Right atrium auricular region (tissue), 2 donors: ENCODE measurements around the gene TGFBI. TPM values are rescaled to one million over a fixed set of nuclear protein-coding genes. Genes with fewer than 3 reads are reported as not detected.

Experiments used
- DNase-seq: peaks from one replicate; pipeline ENCODE4 v3.0.0-alpha.2; 2019; ENCODE audit warnings: low spot score
- H3K27ac ChIP-seq, 2 donors: fragments of 200-600 bp; sonication (generic); 1 replicate in 1 of 2; 2 replicates in 1 of 2; pipeline ENCODE4 v1.5.1; 2016 to 2019
- H3K27me3 ChIP-seq, 2 donors: fragments of 200-600 bp; sonication (generic); one replicate each; pipeline versions ENCODE4 v1.5.1 to v1.6.0; 2017 to 2019
- H3K36me3 ChIP-seq: fragments of 200-600 bp; sonication (generic); one replicate; pipeline ENCODE4 v1.5.1; 2016
- H3K4me1 ChIP-seq, 2 donors: fragments of 200-600 bp; sonication (generic); one replicate each; pipeline versions ENCODE4 v1.5.1 to v1.6.0; 2017 to 2019
- H3K4me3 ChIP-seq, 2 donors: fragments of 200-600 bp; sonication (generic); 1 replicate in 1 of 2; 2 replicates in 1 of 2; pipeline ENCODE4 v1.5.1; 2017 to 2019; ENCODE audit warnings: mild to moderate bottlenecking in 1 of 2, moderate library complexity in 1 of 2
- H3K9me3 ChIP-seq, 2 donors: fragments of 200-600 bp; sonication (generic); one replicate each; pipeline ENCODE4 v1.5.1; 2019
- total RNA-seq, 2 donors: library from RNA; depleted of rRNA; stranded (reverse); fragments of >200 nt; gene quantifications; one replicate each; pipeline ENCODE4 v1.1.0, GENCODE V29; 2016
- TF ChIP-seq, protein P1 (sequence below), 2 donors: fragments of 200-600 bp; sonication (generic); IDR thresholded peaks; one replicate each; pipeline ENCODE4 v1.5.1; 2019; ENCODE audit warnings: antibody characterized with exemption in 2 of 2

TGFBI gene
- total RNA-seq, 2 donors from 2014 or later: 30.4 to 65.0 TPM

- Histone ChIP-seq H3K27ac (peak overlapping the region; percentile 57 to 66), H3K4me3 (no peak overlapping the region), H3K27me3 (no peaks in the 10 kb centered on the region), H3K4me1 (peaks cover 0 to 21% of the 10 kb centered on the region in 2 donors), H3K9me3 (no peaks in the 10 kb centered on the region), H3K36me3 (peaks cover 16% of the 10 kb centered on the region)
- TF ChIP-seq, protein P1, sequence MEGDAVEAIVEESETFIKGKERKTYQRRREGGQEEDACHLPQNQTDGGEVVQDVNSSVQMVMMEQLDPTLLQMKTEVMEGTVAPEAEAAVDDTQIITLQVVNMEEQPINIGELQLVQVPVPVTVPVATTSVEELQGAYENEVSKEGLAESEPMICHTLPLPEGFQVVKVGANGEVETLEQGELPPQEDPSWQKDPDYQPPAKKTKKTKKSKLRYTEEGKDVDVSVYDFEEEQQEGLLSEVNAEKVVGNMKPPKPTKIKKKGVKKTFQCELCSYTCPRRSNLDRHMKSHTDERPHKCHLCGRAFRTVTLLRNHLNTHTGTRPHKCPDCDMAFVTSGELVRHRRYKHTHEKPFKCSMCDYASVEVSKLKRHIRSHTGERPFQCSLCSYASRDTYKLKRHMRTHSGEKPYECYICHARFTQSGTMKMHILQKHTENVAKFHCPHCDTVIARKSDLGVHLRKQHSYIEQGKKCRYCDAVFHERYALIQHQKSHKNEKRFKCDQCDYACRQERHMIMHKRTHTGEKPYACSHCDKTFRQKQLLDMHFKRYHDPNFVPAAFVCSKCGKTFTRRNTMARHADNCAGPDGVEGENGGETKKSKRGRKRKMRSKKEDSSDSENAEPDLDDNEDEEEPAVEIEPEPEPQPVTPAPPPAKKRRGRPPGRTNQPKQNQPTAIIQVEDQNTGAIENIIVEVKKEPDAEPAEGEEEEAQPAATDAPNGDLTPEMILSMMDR (IDR thresholded peaks at IDR 0.05): no peak
- DNase-seq: no peak
Observed at GRCh38 chr5:136058972-136059354, 30.2 kb downstream of the TGFBI start.

GRCh38 chr5:136060963-136061362 is 32.2 kb downstream of the TGFBI start:
- H3K27me3 ChIP-seq: no peaks in the 10 kb centered on the region
- peaks cover 16% of the 10 kb centered on the region for H3K36me3 ChIP-seq
- H3K9me3 ChIP-seq: no peaks in the 10 kb centered on the region
- peaks cover 0 to 23% of the 10 kb centered on the region in 2 donors for H3K4me1 ChIP-seq
- TF ChIP-seq, protein P1 (IDR thresholded peaks at IDR 0.05): no peak
- no peak for DNase-seq
- no peak overlapping the region for H3K27ac ChIP-seq
- no peak overlapping the region for H3K4me3 ChIP-seq

DNA sequence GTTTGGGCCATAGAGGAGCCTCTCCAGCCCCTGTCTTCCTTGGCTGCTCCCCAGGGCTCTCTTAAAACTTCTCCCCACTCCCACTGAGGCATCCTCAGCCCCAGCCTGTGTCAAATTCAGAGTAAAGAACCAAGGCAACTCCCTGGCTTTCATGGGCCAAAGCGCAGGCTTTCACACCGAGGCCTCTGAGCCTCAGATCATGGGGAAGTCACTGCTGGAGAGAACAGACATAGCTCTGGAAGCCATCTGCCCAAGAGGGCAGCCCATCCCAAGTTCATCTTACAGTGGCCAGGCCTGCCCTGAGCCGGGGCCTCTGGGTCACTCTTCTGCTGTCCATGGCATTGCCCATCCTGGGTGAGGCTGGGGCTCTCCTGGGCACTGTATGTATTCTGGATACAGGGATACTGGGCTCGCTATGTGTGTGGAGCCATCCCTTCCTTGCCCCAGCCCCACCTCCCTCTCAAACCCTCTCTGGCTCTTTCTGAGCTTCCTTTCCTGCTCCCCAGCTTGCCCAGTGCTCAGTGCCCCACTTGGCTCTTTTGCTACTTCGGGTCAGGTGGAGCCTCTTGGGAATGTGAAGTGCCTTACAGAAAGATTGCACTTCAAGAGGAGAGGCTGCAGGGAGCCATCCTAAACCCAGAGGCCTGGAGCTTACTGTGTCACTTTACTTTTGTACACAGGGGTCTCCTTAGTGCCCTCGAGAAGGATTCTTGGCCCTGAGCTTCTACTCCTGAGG is 33.0 kb downstream of the TGFBI start:
- Histone ChIP-seq H3K27ac (no peak overlapping the region), H3K4me3 (no peak overlapping the region), H3K9me3 (no peaks in the 10 kb centered on the region), H3K36me3 (peaks cover 16% of the 10 kb centered on the region), H3K27me3 (no peaks in the 10 kb centered on the region), H3K4me1 (peaks cover 0 to 29% of the 10 kb centered on the region in 2 donors)
- TF ChIP-seq, protein P1 (IDR thresholded peaks at IDR 0.05): no peak
- no peak for DNase-seq

DNA sequence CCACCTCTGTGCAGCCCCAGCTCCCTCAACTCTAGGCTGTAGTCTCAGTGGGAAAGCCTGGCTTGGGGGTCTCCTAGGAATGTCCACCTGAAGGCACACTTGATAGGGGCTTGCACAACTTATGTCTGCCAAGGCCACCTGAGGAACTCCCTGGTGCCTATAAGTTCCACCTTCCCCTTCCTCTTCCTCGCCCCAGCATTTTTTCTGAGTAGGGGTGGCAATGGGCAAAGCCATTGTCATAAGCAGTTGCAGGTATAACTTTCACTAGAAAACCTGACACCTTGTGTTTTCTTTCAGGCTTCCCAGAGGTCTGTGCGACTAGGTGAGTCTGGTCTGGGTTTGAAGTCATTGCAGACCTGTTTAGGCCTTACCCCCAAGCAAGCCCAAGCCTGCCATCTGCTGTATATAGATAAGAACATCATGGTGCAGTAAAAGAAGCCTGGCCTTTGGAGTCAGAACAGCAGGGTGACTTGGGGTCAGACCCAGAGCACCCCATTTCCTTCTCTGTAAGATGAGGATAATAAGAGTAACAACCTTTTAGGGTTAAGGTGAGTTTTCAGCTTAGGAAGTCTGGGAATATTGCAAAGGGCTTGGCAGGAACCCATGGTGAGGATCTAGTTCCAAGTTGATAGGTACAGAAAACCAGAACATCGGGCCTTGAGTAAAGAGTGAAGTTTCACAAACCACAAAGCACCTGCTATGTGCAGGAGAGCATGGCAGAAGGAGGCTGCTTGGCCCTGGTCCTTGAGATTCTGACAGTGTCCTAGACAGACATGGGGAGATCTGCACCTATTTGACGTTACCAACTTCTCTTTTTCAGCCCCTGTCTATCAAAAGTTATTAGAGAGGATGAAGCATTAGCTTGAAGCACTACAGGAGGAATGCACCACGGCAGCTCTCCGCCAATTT is 33.8 kb downstream of the TGFBI start:
- DNase-seq: peak; percentile 56
- Histone ChIP-seq H3K9me3 (no peaks in the 10 kb centered on the region), H3K27me3 (no peaks in the 10 kb centered on the region), H3K4me3 (no peak overlapping the region), H3K4me1 (peaks cover 0 to 22% of the 10 kb centered on the region in 2 donors), H3K36me3 (peaks cover 16% of the 10 kb centered on the region), H3K27ac (no peak overlapping the region)
- TF ChIP-seq, protein P1 (IDR thresholded peaks at IDR 0.05): peak in 1 of 2 donors; percentile 64

- TF ChIP-seq, protein P1 (IDR thresholded peaks at IDR 0.05): no peak
- Histone ChIP-seq H3K36me3 (peaks cover 16% of the 10 kb centered on the region), H3K9me3 (peaks cover 0 to 4% of the 10 kb centered on the region in 2 donors), H3K27ac (no peak overlapping the region), H3K27me3 (no peaks in the 10 kb centered on the region), H3K4me3 (no peak overlapping the region), H3K4me1 (peaks cover 0 to 11% of the 10 kb centered on the region in 2 donors)
- DNase-seq: peak; percentile 40
Observed at GRCh38 chr5:136063778-136064465, 35.1 kb downstream of the TGFBI start.
